Ovary (tissue), 3 donors: ENCODE measurements around the gene NUP50.

Experiments used
- CTCF ChIP-seq, 3 donors: fragments of 450-650 bp in 2 of 3; fragments of 200-600 bp in 1 of 3; IDR thresholded peaks; one replicate each; pipeline versions ENCODE4 v1.5.1 to v1.8.0; 2016 to 2022; ENCODE audit warnings: antibody characterized with exemption in 3 of 3, mild to moderate bottlenecking in 1 of 3
- POLR2A ChIP-seq: fragments of 450-650 bp; IDR thresholded peaks from one replicate; pipeline ENCODE4 v1.6.1; 2017; ENCODE audit warnings: antibody characterized with exemption, mild to moderate bottlenecking, moderate library complexity
- donor health status: DM: no; HTN: no; CAD: no.

DNA sequence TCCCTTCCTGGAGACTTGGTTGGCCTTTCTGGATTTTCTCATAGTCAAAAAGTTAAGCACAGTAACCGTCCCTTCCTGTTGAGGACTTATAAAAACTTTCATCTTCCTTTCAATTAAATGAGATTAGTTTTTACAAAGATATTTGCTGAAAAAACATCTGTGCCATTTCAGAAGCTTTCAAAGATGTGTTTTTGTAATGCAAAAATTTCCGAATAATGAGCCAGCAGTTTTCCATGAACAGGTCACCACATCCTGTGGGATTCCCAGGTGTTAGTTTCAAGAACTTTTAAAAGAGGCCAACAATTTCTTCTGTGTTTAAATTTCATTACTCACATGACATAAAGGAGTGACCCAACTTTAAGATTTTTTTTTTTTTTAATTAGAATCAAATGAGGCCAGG lies 18.0 kb downstream of the NUP50 start:
- TF ChIP-seq CTCF (IDR thresholded peaks at IDR 0.05) (no peak), POLR2A (no peak)
